Hepatocyte (in vitro differentiated cells): ENCODE data around the gene ZNF519. TPM values are rescaled to one million over a fixed set of nuclear protein-coding genes. Genes with fewer than 3 reads are reported as not detected.
"Not testable (repeated sequence)": the region's sequence is repeated elsewhere in the genome, so short reads cannot be mapped to it uniquely, and the experiment has no call there.

Experiments
- DNase-seq: peaks from one replicate; pipeline ENCODE4 v3.0.0-alpha.2; 2016; ENCODE audit warnings: low spot score
- H2AFZ ChIP-seq: fragments of 200-600 bp; sonication (generic); 2 replicates; pipeline ENCODE4 v1.6.0; 2016; ENCODE audit warnings: antibody characterized with exemption, mild to moderate bottlenecking
- H3K27ac ChIP-seq: fragments of 200-600 bp; sonication (generic); 2 replicates; pipeline ENCODE4 v1.5.1; 2016; ENCODE audit warnings: mild to moderate bottlenecking
- H3K27me3 ChIP-seq: fragments of 200-600 bp; sonication (generic); 2 replicates; pipeline ENCODE4 v1.6.1; 2016
- H3K36me3 ChIP-seq: fragments of 200-600 bp; sonication (generic); replicated peaks from 2 replicates; pipeline ENCODE4 v1.5.1; 2016; ENCODE audit warnings: low read depth; ENCODE audit not compliant: insufficient read depth
- H3K4me1 ChIP-seq: fragments of 200-600 bp; sonication (generic); 2 replicates; pipeline ENCODE4 v1.5.1; 2016; ENCODE audit warnings: mild to moderate bottlenecking, moderate library complexity; ENCODE audit not compliant: insufficient read depth
- H3K4me2 ChIP-seq: fragments of 200-600 bp; sonication (generic); 2 replicates; pipeline ENCODE4 v1.6.0; 2016
- H3K4me3 ChIP-seq: fragments of 200-600 bp; sonication (generic); 2 replicates; pipeline ENCODE4 v1.5.1; 2016; ENCODE audit warnings: mild to moderate bottlenecking
- H3K79me2 ChIP-seq: fragments of 200-600 bp; sonication (generic); 2 replicates; pipeline ENCODE4 v1.6.0; 2017; ENCODE audit warnings: mild to moderate bottlenecking
- H3K9me2 ChIP-seq: fragments of 200-600 bp; sonication (generic); replicated peaks from 2 replicates; pipeline ENCODE4 v1.6.0; 2017; ENCODE audit warnings: mild to moderate bottlenecking; ENCODE audit not compliant: insufficient read depth
- H3K9me3 ChIP-seq: fragments of 200-600 bp; sonication (generic); 2 replicates; pipeline ENCODE4 v1.5.1; 2016; ENCODE audit warnings: low read depth, mild to moderate bottlenecking
- H4K20me1 ChIP-seq: fragments of 200-600 bp; sonication (generic); 2 replicates; pipeline ENCODE4 v1.6.0; 2016; ENCODE audit warnings: mild to moderate bottlenecking; ENCODE audit not compliant: insufficient read depth, poor library complexity, severe bottlenecking
- WGBS: methylation state at CpG from one replicate; pipeline ENCODE4 v1.1.6; 2016; ENCODE audit warnings: low lambda C conversion rate; ENCODE audit errors: missing lambda C conversion rate; 5-methylcytosine and 5-hydroxymethylcytosine counted together
- polyA plus RNA-seq: library from polyadenylated mRNA; unstranded; fragments of >200 nt; fragmentation: Nextera tagmentation; extraction: Ambion mirVana; gene quantifications from 2 replicates; pipeline ENCODE4 v1.2.1, GENCODE V29; 2016
- total RNA-seq: library from RNA; depleted of rRNA; stranded (reverse); fragments of >200 nt; gene quantifications from 2 replicates; pipeline ENCODE4 v1.2.3, GENCODE V29; 2014

The ZNF519 gene
- total and polyA plus RNA-seq, 2 experiments from 2014 or later = 2.0 to 4.3 TPM

- not testable (repeated sequence) for H4K20me1 ChIP-seq, DNase-seq, H3K9me2 ChIP-seq, H3K79me2 ChIP-seq, H3K4me2 ChIP-seq, H3K36me3 ChIP-seq, H3K4me3 ChIP-seq, H3K27ac ChIP-seq, H2AFZ ChIP-seq, H3K9me3 ChIP-seq, H3K4me1 ChIP-seq, H3K27me3 ChIP-seq
- WGBS = 68% methylated on average over 8 of the region's 8 CpGs
Observed at GRCh38 chr18:14162915-14163314, 30.7 kb upstream of the ZNF519 start.

GRCh38 chr18:14151564-14152113 lies 19.4 kb upstream of the ZNF519 start:
- not testable (repeated sequence) for H3K79me2 ChIP-seq, H4K20me1 ChIP-seq, H3K27ac ChIP-seq, H3K9me2 ChIP-seq, H2AFZ ChIP-seq, H3K4me3 ChIP-seq, H3K9me3 ChIP-seq, H3K4me1 ChIP-seq, DNase-seq, H3K27me3 ChIP-seq, H3K36me3 ChIP-seq, H3K4me2 ChIP-seq
- WGBS = 68% methylated on average over 8 of the region's 8 CpGs

GRCh38 chr18:14150766-14151165 lies 18.5 kb upstream of the ZNF519 start:
- H3K9me2 ChIP-seq, H2AFZ ChIP-seq, H3K79me2 ChIP-seq, H3K4me1 ChIP-seq, H3K4me2 ChIP-seq, H4K20me1 ChIP-seq, H3K36me3 ChIP-seq, H3K27me3 ChIP-seq, H3K9me3 ChIP-seq, H3K4me3 ChIP-seq, H3K27ac ChIP-seq, DNase-seq: not testable (repeated sequence)
- WGBS = 93% methylated on average over 7 of the region's 11 CpGs

- not testable (repeated sequence) for H3K79me2 ChIP-seq, DNase-seq, H4K20me1 ChIP-seq, H3K4me3 ChIP-seq, H3K9me3 ChIP-seq, H3K27ac ChIP-seq, H3K4me2 ChIP-seq, H3K4me1 ChIP-seq, H3K36me3 ChIP-seq, H3K9me2 ChIP-seq, H3K27me3 ChIP-seq, H2AFZ ChIP-seq
- WGBS = 94% methylated on average over 20 of the region's 20 CpGs
Observed at GRCh38 chr18:14149916-14150420, 17.7 kb upstream of the ZNF519 start.

- not testable (repeated sequence) for H3K4me2 ChIP-seq, H4K20me1 ChIP-seq, H3K27me3 ChIP-seq, H3K4me1 ChIP-seq, H3K9me3 ChIP-seq, H2AFZ ChIP-seq, H3K79me2 ChIP-seq, DNase-seq, H3K9me2 ChIP-seq, H3K4me3 ChIP-seq, H3K36me3 ChIP-seq, H3K27ac ChIP-seq
- 78% methylated on average over 9 of the region's 9 CpGs for WGBS
Observed at GRCh38 chr18:14149121-14149850, 17.1 kb upstream of the ZNF519 start.

DNA sequence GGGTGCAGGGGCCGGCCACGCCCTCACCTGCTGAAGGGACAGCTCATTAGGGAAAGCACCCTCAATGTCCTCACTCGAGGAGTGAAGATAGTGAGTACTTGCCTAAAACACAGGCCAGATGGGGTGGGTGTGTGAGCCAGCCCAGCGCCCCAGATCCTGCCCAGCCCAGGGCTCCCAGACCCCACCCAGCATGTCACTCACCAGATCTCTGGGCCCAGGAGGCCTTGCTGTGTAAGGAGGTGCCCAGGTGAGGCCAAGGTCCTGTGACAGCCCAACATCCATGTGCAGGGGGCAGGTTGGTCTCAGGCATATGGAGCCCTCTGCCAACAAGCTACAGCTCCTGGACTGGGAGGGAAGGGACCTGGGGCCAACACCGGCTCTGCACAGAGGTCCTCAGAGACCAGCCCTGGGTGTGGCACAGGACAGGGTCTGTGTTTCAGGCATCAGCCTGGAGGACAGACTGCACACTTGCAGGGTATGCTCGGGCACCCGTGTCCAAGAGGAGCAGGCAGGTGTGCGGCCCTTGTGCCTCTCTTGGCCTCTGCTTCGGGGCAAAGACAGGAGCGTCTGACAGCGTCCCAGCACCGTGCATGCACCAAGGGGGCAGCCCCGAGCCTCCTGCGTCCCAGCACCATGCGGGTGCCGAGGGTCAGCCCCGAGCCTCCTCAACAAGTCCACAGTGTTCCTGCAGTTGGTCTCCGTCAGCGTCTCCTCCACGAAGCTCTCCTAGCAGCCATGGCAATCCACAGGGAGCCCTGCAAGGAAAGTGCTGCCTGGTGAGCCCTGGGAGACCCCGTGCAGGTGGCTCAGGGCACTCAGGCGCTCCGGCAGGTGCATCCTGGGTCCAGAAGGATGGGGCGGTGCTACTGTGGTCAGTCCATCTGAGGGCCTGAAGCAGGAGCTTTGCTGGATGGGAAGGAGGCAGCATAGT lies 16.0 kb upstream of the ZNF519 start:
- not testable (repeated sequence) for H3K9me3 ChIP-seq, H2AFZ ChIP-seq, H3K4me2 ChIP-seq, H3K27ac ChIP-seq, H3K4me3 ChIP-seq, H3K36me3 ChIP-seq, DNase-seq, H3K79me2 ChIP-seq, H3K9me2 ChIP-seq, H3K27me3 ChIP-seq, H4K20me1 ChIP-seq, H3K4me1 ChIP-seq
- WGBS = 84% methylated on average over 23 of the region's 24 CpGs

DNA sequence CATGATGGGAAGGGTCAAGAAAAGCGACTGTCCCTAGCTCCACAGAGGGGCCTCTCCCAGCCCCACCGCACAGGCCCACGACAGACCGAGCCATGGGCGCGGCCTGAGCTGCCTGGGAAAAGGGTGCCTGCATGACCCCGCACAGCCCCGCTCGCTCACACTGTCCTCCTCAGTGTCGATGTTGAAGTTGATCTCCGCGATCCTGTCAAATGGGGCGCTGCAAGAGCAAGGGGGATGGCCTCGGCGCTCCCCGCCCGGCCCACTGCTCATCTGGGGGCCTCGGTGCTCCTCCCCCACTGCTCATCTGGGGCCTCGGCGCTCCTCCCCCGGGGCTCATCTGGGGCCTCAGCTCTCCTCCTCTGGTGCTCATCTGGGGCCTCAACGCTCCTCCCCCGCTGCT lies 14.5 kb upstream of the ZNF519 start:
- H3K4me3 ChIP-seq, H2AFZ ChIP-seq, H4K20me1 ChIP-seq, H3K4me2 ChIP-seq, H3K27me3 ChIP-seq, H3K9me3 ChIP-seq, H3K4me1 ChIP-seq, H3K36me3 ChIP-seq, H3K79me2 ChIP-seq, H3K27ac ChIP-seq, H3K9me2 ChIP-seq, DNase-seq: not testable (repeated sequence)
- WGBS = 95% methylated on average over 22 of the region's 23 CpGs

GRCh38 chr18:14145581-14146338 lies 13.5 kb upstream of the ZNF519 start:
- 86% methylated on average over 17 of the region's 19 CpGs for WGBS
- not testable (repeated sequence) for H3K79me2 ChIP-seq, DNase-seq, H2AFZ ChIP-seq, H3K4me1 ChIP-seq, H3K9me3 ChIP-seq, H3K36me3 ChIP-seq, H4K20me1 ChIP-seq, H3K9me2 ChIP-seq, H3K4me3 ChIP-seq, H3K27ac ChIP-seq, H3K27me3 ChIP-seq, H3K4me2 ChIP-seq
